ENCODE results near the gene DEXI.

GRCh38 chr16:10980813-10981212 is 38.5 kb upstream of the DEXI start:
- TF ChIP-seq CTCF (IDR thresholded peaks at IDR 0.05) (no peak), POLR2A (IDR thresholded peaks at IDR 0.05) (no peak)
